HG03095 (cell line): ENCODE measurements around the gene MEF2C.

Experiments
- ATAC-seq: cut with Tn5 transposase; IDR thresholded peaks from one replicate; pipeline ENCODE4 v1.9.1; 2021; ENCODE audit warnings: moderate library complexity; ENCODE audit not compliant: unreplicated experiment

MEF2C gene

DNA sequence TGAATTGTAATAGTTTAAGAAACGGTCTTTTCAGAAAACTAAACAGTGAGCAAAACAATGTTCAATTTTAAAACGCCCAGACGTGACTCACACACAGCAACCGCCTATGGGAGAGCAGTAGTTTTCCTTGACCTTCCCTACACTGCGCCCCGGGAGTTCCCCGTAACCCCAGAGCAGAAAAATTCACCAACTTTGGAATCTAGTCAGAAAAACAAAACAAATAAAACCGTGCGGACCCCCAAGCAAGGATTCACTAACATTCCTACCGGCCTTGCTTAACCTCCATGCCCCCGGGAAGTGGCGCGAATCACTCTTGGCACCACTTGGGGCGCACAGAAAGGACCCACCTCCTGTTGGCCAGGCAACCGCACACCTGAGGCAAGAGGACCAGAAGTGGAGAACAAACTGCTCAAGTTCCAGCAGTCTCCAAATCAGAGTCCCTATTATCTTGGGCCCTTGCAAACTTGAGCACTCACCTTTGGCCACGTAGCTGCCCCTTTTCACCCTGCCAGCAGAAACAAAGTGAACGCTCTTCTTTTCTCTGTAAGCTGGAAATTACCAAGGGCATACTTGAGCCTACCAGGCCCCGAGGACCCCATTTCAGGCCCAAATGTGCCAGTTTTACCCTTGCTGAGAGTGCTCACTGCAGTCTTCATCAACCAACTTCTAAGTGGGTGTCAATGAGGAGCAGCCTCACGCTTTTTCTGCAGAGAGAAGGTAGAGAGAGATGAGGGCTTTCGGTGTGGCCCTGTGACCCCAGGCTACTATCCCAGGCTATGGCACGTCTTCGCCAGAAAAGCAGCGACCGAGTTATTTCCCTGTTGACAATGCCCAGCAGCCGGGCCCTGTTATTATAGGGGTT, 189.7 kb downstream of the MEF2C start:
- no peak for ATAC-seq

DNA sequence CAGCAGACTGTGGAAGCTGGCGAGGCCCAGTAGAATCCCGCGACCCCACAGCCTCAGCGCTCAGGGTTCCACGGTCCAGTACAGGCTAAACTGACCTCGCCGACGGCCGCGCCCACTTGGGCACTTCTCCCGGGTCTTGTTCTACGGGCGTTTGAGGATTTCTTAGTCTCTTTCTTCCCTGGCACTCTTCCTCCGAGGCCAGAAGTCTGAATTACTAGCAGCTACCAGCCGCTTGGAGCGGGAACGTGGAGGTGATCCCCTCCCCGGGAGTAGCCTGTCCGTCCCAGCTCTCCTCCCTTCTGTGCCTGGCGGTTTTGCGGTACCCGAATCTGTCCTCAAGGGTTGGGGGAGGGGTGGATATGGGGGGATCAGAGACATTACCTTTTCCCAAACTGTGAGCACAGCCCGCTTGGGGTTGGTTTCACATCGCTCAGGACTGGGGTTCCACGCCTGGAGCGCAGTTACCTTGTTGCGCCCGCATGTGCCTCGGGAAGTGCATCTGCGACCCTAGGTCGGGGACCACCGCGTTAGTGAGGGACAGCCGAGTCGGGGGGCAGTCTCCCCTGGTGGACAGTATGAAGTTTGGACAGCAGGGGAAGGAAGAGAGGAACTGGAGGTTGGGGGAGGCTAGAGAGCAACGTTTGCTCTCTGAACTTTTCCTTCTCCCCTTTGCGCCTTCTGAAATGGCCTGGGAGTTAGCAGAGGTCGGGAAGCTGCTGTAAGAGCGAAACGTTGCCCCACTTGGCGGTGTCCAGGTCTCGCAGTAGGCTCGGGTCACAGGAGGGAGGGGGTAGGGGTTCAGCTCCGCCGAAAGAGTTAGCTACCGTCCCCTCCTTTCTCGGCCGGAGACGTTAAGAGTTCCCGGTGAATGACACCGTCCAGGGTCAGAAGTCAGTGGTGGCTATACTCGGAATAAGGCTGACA, 190.8 kb downstream of the MEF2C start:
- ATAC-seq: no peak

DNA sequence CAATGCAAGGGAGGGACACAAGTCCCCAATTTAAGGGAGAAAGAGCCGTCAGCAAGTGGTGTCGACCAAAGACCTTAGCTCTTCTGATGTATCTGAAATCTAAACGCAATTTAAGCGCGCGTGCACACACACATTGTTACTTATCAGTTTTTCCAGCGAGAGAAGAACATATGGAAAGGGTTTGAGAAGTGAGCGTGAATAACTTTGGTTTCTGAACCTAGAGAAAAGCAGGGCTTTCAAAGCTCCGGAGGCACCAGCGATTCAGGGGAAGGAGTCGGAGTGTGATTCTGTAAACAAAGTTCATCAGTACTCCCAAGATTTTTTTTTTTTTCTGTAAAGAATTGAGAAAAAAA, 191.8 kb downstream of the MEF2C start:
- no peak for ATAC-seq

DNA sequence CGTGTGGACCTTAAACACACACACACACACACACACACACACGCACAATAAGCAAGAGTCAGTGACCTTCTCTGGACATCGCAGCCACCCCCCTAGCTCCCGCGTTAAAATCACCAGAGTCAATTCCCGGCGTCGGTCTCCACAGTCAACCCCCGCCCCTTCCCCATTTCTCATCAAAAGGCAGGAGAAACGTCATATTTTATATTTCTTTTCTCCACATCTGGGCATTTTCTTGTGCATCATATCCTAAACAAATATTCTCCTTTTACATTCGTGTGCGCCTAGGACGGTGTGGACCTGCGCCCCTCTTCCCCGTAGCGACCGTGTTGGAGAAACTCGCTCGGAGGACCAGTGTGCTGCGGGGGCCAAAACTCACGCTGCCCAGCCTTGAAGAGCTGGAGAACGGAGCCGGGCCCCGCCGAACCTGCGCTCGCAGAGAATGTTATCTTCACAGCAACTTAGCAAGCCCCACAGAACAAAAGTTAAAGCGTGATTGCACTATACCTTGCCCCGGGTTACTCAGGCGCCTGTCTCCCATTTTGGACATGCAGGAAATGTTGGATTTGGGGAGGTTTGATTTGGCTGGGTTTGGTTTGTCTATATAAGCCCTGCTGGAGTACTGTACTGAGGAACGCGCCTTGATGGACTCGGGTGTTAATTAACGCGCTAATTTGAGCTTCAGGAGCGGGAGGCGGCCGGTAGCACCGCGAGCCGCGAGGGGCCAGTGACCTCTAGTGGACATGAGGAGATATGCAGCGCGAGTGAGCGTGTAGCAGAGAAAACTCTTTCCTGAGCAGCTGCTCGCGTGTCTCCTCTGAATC, 192.4 kb downstream of the MEF2C start:
- peak; percentile 86 for ATAC-seq

DNA sequence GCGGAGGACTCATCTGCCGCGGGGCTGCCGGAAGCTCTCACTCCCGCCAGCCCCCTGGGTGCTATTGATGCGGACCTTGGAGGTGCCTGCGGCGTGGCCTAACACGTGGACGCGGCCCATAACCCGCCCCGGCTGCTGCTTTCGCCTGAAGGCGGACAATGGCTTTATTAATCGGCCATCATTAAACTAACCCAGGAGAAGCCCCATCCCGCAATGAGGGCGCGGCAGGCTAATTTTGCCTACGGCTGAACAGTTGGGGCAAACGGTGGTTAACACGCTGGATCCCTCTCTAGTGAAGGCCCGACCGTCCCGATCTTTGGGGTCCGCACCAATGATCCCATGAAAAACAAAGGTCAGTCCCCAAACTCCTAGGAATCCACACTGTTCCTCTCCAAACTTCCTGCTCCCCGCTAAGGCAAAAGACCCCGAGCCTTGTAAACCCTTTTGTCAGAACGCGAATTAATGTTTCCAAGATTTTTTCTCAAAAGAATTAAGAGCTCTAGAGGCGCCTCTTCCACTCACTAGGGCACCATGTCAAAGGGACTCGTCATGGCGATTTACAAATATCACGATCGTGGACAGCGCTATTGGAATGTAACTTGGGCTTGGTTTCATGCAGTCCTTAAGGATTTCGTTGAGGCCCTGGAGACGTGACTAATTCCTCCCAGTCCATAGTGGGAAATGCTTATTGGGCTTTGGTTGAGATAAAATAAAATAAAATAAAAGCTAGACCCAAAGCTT, 193.1 kb downstream of the MEF2C start:
- ATAC-seq: no peak

DNA sequence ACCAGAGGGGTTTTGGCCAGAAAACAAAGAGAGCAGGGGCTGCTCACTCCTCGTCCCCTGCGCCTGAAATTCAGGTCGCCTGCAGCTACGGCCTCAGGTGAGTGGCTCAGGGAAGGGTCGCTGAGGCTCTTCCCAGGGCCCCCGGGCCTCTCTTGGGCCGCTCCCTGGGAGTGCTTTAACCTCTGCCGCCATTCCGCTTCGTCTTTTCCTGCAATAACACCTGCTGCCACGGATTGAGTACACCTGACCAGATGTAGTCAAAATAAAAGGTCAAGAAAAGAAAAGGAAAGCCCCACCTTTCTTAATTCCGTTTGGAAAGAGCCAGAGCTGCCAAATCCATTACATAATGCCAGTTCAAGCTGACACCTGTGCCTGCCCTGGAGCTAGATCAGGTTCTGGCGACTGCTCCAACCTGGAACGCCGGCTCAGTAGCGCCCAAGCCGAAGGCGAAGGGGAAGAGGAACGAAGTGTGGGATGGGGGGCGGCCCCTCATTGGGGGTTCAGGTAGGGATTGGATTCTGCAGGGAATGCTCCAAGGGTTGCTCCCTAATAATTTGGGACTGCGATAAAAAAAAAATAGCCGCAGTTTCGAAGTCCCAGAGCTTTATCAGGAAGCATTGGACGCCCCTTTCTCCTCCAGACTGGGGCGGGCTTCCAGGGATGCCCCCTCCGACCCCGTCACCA, 193.9 kb downstream of the MEF2C start:
- no peak for ATAC-seq

DNA sequence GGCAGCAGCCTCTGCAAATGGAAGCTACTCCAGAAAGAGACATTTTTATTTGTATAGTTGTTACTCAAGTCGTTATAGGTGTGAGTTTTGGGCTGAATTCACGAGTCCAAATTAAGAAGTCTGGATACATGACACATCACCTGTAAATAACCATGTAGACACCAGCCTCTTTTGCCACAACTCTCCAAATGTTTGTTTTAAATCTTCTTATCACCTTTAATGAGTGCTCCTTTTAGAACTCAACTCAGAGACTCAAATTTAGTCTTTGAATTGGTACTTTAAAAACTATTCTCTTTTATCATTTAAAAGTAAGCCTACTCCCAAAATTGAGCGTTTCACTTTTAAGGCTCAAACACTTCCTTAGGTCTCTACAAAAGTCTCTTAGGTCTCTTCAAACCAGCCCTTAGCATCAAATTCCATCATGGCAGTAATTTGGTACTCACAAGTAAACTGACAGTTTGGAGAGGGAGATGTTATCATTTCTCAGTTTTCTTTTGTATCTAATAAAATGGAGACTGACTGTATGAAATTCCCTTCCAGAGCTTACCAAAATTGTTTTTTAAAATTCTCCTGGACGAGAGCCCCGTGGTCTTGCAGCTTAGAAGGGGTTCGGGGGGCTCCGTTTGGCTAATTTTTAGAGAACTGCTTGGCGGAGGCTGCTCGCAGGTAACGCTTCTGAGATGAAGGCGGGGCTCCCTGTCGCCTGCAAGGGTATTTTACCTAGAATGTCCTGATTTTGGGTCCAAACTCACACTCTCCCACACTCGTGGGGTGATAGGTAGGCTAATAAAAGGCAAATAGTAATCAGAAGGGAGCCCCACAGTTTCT, 194.6 kb downstream of the MEF2C start:
- no peak for ATAC-seq

DNA sequence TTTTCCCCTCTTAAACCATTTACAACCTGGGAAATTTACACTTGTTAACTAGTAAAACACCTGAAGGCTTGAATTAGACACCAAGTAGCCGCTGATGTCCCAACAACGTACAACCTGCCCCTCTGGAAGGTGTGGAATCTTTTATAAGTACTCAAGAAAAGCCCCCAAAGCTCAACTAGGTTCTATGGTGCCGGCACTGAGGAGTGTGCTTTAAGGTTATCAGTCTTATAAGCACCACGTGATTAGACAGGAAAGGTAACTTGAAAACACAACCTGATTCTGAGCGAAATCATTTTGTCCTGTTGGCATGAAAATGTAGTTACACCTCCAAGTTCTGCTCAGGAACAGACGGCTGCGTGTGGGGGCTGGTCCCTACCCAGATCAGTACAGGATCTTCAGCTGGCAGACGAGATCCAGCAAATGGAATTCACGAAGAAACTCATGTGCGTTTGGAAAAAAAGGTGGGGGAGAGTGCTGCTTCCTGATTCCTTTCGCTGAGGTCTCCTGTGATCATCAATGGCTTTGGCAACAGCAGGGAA, 195.5 kb downstream of the MEF2C start:
- ATAC-seq: no peak

DNA sequence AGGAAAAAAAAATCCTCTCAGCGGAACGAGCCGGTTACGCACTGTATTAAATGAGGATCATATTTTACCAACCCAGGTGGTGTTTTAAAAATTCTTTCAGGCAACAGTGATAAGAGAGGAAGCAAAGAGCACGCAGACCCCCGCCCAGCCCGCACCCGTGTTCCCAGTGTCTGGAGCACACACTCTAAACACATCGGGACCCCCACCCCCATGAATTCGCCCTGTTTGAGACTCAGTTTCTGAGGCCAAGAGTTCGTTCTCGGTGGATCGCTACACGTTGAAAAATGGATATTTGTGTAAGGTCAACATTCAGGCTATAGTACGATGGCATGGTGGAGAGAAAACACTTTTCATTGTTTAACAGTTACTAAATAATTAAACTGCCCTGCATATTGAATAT, 196.3 kb downstream of the MEF2C start:
- ATAC-seq: no peak

DNA sequence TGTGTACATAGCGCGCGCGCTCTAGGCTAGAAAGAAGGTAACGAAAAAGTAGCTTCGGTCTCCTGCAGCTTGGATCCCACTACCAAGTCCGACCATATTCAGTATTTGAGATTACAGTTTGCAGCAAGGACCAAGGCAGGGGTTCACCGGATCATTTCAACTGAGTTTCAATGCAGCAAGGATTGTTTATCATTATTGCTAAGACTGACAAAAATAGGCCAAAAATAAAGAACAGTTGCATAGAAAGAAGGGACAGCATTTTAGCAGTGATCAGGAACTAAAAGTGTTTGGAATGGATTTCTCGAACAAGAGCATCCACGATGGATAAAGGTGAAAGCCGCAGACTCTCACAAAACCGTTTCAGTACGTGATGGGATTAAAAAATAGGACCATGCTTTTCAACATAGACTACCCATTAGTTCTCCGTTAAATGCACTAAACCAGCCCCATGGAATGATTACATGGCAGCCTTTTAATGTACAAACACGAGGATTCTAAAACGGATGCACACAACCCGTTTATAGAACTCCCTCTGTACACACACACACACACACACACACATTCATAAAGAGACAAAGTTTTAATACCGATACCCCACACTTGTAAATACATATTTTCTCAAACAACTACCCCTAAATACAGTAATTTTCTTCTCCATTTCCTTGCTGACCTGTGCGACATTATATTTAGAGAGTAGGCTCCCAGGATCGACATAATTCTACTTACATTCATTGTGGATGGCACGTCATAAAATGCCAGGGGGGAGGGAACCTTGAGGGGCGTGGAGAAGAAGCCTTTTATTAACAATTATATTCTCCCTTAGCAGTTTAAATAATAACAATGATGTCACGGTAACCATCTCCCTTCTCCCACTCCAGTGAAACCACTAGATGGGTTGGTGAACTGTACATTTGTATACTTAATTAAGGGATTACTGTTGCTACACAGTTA, 197.1 kb downstream of the MEF2C start:
- ATAC-seq: no peak

DNA sequence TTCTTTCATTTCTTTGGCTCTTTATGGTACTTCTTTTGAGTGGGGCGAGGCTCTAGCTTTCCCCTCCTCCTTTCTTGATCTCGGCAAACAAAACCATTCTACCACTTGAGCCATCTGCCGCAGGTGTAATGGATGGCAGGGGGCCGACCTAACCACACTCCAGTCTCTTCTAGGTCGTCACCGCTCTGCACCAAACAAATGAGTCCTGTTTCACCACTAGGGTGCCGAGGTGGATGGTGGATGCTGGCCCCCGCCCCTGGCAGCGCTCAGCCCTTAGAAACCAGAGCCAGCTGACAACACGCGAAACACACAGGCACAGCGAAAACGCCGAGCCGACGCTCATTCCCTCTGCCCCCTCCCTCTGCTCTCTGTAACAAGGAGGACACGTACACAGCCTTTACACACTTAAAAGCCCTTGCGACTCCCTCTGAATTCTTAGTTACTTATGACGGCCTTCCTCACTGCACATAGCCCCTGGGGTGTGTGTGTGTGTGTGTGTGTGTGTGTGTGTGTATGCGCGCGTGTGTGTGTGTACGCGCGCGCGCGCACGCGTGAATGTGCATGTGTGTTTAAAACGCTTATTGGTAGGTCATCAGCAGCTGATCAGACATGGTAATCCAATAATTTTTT, 199.4 kb downstream of the MEF2C start:
- no peak for ATAC-seq

DNA sequence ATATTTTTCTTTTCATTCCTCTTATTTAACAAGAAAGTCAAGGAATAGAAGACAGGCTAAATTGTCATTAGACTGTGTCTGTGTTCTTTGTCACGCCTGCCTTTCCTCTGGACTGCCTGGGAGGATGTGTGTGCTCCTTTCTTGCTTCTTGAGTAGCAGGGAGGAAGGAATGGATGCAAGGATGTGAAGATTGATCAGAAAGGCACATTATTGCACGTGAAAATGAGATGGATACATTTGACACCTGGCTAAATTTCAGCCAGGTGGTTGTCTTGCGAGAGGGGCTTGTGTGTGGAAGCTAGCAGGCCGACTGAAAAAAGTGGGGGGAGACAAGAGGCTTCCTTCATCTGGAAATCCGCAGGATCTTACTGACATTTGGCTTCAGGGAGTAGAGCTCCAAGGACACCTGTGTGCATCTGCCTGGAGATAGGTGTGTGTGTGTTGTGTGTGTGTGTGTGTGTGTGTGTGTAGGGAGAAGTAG, 200.1 kb downstream of the MEF2C start:
- no peak for ATAC-seq

DNA sequence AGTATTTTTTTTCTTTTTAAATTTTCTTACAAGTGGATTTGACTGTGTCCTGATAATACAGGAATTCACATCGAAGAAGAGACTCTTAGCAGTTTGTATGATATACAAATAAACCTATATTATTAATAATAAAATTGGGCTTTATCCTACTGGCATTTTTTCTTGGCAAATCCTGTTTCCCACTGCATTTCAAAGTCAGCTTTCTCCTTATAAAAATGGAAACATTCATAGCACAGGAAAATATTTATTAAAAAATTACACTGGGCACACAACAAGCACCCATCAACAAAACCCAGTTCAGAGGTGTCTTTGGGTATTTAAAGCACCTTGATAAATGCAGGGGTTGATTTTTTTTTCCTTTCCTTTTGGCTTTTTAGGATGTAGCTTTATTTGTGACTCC, 200.9 kb downstream of the MEF2C start:
- no peak for ATAC-seq

DNA sequence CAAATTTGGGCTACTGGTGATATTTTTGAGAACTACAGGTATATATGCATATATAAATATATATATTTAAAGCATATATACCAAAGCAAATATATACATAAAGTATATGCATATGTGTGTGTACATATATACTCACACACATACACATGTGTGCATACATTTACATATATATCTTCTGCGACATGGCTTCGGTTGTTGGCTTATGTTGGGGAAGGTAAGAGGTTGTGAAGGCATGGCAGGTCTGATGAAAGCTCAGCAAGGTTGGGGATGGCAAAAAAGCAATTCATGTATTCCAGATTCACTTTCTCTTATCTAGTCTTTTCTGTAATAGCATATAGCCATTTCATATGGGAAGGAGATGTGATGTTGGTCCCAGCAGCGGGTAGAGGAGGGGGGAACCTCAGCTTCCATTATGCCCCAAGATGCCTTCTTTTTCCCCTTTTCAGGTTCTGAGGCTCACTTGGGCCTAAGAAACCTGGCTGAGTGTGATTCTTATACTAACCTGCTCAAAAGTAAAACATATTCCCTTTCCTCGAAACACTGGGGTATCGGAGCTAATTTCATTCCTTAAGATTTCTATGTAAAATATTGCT, 201.7 kb downstream of the MEF2C start:
- no peak for ATAC-seq

DNA sequence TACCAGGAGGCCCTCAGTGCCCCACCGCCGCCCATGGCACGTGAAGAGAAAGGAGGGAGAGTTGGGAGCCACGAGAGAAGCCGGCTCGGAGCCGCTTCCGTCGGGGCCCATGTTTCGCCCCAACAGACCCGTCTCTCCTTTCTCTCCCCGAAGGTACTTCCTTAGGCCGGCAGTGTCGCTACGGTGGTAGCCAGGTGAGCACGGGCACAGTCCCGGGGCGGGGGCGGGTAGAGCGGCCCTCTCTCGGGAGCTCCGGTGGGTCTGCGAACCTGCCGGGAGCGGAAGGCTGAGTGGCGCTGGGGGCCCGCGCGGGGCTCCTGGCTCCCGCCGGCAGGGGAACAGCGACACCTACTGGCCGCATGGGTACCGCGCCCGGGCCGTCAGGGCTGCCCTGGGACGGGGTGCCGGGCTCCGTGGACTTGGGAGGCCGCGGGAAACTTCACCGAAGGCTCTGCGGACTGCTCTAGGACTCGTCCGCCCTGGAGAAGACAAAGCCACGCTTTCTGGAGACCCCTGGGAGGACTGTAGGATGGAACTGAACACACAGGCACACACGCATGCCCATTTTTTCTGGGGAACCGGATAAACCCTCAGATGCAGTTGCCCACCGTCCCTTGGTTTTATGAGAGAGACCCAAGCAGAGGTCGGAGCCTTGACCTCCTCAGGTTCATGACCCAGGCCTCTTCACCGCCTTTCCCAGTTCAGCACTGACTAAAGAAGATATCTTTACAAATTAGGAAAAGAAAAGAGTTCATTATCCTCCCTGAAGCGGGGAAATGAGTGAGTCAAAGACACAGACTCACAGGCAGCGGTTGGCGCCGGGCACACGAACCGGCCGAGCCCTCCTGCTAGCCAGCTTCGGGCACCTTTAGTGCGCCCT, 202.5 kb downstream of the MEF2C start:
- ATAC-seq: peak; percentile 82

DNA sequence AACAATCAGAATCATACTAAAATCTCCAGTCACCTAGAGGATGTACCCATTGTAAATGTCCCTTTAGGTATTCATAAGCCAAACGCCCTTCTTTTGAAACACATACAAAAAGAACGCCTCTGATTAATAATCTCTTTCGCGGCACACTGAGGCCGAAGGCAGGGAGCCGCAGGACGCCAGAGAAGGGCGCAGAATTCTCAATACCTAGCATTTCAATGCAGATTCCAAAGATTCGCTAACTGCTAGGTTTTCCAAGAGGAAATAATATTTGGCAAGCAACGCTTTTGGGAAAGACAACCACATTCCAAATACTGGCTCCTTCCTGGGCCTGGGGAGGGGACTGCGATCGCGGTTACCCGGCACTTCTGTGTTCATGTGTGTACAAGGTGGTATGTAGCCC, 203.3 kb downstream of the MEF2C start:
- no peak for ATAC-seq
